Measurements from ENCODE around the gene CPLANE2.
"Not testable (repeated sequence)": the region's sequence is repeated elsewhere in the genome, so short reads cannot be mapped to it uniquely, and the experiment has no call there.

Gene CPLANE2

DNA sequence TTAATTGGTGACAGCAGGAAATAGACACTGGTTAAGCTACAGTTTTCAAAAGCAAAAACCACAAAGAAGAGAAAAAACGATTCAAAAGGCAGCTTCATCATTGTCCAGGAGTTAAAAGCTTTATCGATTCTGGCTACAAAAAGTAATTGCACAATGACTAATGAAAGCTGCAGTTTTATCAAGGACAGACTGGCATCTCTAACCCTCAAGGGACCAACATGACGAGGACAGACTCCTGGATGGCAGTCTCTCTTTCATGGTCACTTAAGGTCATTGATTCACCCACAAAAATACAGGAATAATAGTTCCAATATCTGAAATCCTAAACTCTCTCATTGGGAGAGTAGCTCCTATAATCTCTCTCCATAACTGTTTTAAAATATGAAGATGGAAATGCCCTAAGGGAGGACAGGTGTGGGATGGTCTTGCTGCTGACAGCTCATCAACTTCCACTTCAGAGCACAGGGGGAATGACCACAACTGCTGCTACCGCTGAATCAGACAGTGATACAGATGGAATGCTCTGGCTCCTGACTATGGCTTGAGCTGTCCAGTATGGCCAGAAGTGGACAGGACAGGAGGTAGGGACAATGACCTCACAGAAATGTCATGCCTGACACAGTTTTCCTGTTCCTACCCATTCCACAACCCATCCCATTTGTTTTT, 17.4 kb upstream of the CPLANE2 start:
- Mint-ChIP-seq H3K4me3 (no peak overlapping the region), H3K27ac (peak overlapping the region; percentile 33), H3K36me3 (peaks cover 30% of the 10 kb centered on the region)

DNA sequence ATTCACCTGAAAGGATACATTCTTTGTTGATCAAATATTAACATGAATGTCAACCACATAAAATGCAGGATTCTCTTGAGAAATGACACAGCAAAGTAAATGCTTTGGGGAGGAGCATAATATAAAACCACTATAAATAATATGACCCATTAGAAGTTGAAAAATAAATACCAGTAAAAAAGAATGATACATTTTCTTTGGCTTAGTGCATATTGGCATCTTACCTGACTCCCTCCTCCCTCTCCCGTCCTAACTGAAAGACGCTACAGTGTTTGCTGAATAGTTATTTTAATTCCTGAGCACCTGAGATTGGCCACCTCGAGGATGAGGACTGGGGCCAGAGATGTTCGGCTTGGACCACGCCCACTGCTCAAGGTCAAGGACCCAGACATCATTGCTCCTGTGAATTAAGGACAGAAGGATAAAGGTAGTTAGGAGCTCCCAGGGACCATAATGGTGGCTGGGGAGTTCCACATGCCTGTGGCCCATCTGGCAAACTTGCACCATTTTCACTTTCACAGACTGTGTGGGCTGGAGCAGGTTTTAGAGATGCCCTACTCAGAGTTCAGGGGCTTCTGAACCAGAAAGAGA, 16.4 kb upstream of the CPLANE2 start:
- peaks cover 35% of the 10 kb centered on the region for H3K36me3 Mint-ChIP-seq
- ATAC-seq, result no peak
- peaks cover 15% of the 10 kb centered on the region for H3K4me1 Mint-ChIP-seq
- H3K27ac Mint-ChIP-seq, result peak overlapping the region; percentile 33
- no peak overlapping the region for H3K4me3 Mint-ChIP-seq
- no peaks in the 10 kb centered on the region for H3K9me3 Mint-ChIP-seq
- no peaks in the 10 kb centered on the region for H3K27me3 Mint-ChIP-seq

More for the DNA sequence above, 17.4 kb upstream of the CPLANE2 start:
- peaks cover 5% of the 10 kb centered on the region for H3K4me1 Mint-ChIP-seq
- H3K9me3 Mint-ChIP-seq, result no peaks in the 10 kb centered on the region
- no peaks in the 10 kb centered on the region for H3K27me3 Mint-ChIP-seq
- no peak for ATAC-seq

DNA sequence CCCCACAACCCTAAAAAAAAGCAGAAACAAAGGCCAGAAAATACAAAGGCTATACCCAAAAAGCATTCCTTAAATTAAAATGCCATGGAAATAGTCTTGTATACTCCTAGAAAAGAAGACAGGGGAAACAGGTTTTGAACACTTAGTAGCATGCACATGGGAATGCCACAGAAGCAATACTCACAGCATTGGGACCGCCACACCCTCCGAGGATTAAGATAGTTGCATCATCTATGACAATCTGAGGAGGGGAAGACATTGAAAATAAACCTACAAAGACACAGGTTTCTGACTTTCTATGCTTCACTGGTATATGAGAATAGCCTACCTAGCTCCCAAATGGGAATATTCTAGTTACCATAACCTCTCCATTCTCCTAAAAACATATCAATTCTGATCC, 15.9 kb upstream of the CPLANE2 start:
- peaks cover 15% of the 10 kb centered on the region for H3K4me1 Mint-ChIP-seq
- ATAC-seq, result no peak
- H3K4me3 Mint-ChIP-seq, result no peak overlapping the region
- H3K27ac Mint-ChIP-seq, result no peak overlapping the region
- no peaks in the 10 kb centered on the region for H3K9me3 Mint-ChIP-seq
- H3K27me3 Mint-ChIP-seq, result no peaks in the 10 kb centered on the region
- peaks cover 35% of the 10 kb centered on the region for H3K36me3 Mint-ChIP-seq

- no peak for ATAC-seq
- no peak overlapping the region for H3K4me3 Mint-ChIP-seq
- H3K9me3 Mint-ChIP-seq, result no peaks in the 10 kb centered on the region
- peaks cover 15% of the 10 kb centered on the region for H3K4me1 Mint-ChIP-seq
- peaks cover 44% of the 10 kb centered on the region for H3K36me3 Mint-ChIP-seq
- no peak overlapping the region for H3K27ac Mint-ChIP-seq
- H3K27me3 Mint-ChIP-seq, result no peaks in the 10 kb centered on the region
Measured at GRCh38 chr1:16251381-16251780, 14.4 kb upstream of the CPLANE2 start.

- H3K36me3 Mint-ChIP-seq, result peaks cover 42% of the 10 kb centered on the region
- no peak for ATAC-seq
- H3K9me3 Mint-ChIP-seq, result no peaks in the 10 kb centered on the region
- H3K27me3 Mint-ChIP-seq, result no peaks in the 10 kb centered on the region
- peaks cover 15% of the 10 kb centered on the region for H3K4me1 Mint-ChIP-seq
- H3K27ac Mint-ChIP-seq, result no peak overlapping the region
- no peak overlapping the region for H3K4me3 Mint-ChIP-seq
Measured at GRCh38 chr1:16250524-16251251, 13.7 kb upstream of the CPLANE2 start.

- H3K27me3 Mint-ChIP-seq, result no peaks in the 10 kb centered on the region
- no peaks in the 10 kb centered on the region for H3K9me3 Mint-ChIP-seq
- H3K4me3 Mint-ChIP-seq, result no peak overlapping the region
- ATAC-seq, result no peak
- peaks cover 38% of the 10 kb centered on the region for H3K36me3 Mint-ChIP-seq
- H3K4me1 Mint-ChIP-seq, result peaks cover 15% of the 10 kb centered on the region
- peak overlapping the region; percentile 77 for H3K27ac Mint-ChIP-seq
Measured at GRCh38 chr1:16249596-16250241, 12.7 kb upstream of the CPLANE2 start.

GRCh38 chr1:16248603-16249516, 11.9 kb upstream of the CPLANE2 start:
- Mint-ChIP-seq H3K27me3 (no peaks in the 10 kb centered on the region), H3K4me1 (peaks cover 21% of the 10 kb centered on the region), H3K9me3 (no peaks in the 10 kb centered on the region), H3K4me3 (no peak overlapping the region), H3K27ac (peak overlapping the region; percentile 77), H3K36me3 (peaks cover 35% of the 10 kb centered on the region)
- peak; percentile 68 for ATAC-seq

- no peak for ATAC-seq
- no peaks in the 10 kb centered on the region for H3K9me3 Mint-ChIP-seq
- H3K27me3 Mint-ChIP-seq, result no peaks in the 10 kb centered on the region
- peaks cover 21% of the 10 kb centered on the region for H3K4me1 Mint-ChIP-seq
- H3K4me3 Mint-ChIP-seq, result no peak overlapping the region
- H3K36me3 Mint-ChIP-seq, result peaks cover 35% of the 10 kb centered on the region
- peak overlapping the region; percentile 77 for H3K27ac Mint-ChIP-seq
Measured at GRCh38 chr1:16248007-16248436, 11.0 kb upstream of the CPLANE2 start.

- H3K27me3 Mint-ChIP-seq, result no peaks in the 10 kb centered on the region
- H3K9me3 Mint-ChIP-seq, result no peaks in the 10 kb centered on the region
- ATAC-seq, result no peak
- peaks cover 31% of the 10 kb centered on the region for H3K36me3 Mint-ChIP-seq
- H3K4me1 Mint-ChIP-seq, result peaks cover 21% of the 10 kb centered on the region
- H3K27ac Mint-ChIP-seq, result no peak overlapping the region
- H3K4me3 Mint-ChIP-seq, result no peak overlapping the region
Measured at GRCh38 chr1:16247441-16247840, 10.5 kb upstream of the CPLANE2 start.

DNA sequence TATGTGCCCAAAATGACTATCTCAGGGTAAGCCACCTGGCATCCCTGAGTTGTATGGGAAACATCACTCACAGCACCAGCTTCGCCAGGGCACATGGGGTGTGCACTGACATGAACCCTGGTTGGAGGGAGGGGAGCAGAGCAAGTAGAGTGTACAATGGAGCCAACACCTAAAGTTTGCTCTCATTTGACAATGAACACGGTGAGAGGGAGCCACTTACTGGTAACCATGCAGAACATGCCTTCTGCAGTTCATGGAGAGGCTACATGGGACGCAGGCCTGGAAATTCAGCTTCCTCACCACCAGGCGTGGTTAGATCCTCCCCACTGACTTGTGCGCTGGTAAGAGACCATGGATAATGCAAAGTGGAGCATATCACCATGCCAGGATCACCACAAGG, 10.0 kb upstream of the CPLANE2 start:
- no peak for ATAC-seq
- H3K27me3 Mint-ChIP-seq, result no peaks in the 10 kb centered on the region
- peaks cover 27% of the 10 kb centered on the region for H3K36me3 Mint-ChIP-seq
- peaks cover 21% of the 10 kb centered on the region for H3K4me1 Mint-ChIP-seq
- H3K4me3 Mint-ChIP-seq, result no peak overlapping the region
- no peaks in the 10 kb centered on the region for H3K9me3 Mint-ChIP-seq
- H3K27ac Mint-ChIP-seq, result no peak overlapping the region

DNA sequence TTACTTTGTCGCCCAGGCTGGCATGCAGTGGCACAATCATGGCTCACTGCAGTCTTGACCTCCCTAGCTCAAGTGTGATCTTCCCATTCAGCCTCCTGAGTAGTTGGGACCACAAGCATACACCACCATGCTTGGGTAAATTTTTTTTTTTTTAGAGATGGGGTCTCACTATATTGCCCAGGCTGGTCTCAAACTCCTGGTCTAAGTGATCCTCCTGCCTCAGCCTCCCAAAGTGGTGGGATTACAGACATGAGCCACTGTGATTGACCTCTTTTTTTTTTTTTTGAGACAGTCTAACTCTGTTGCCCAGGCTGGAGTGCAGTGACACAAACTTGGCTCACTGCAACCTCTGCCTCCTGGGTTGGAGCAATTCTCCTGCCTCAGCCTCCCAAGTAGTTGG, 9.3 kb upstream of the CPLANE2 start:
- not testable (repeated sequence) for H3K27ac Mint-ChIP-seq, ATAC-seq, H3K27me3 Mint-ChIP-seq, H3K9me3 Mint-ChIP-seq, H3K4me3 Mint-ChIP-seq
- Mint-ChIP-seq H3K36me3 (peaks cover 21% of the 10 kb centered on the region), H3K4me1 (peaks cover 21% of the 10 kb centered on the region)

- ATAC-seq, result no peak
- peaks cover 21% of the 10 kb centered on the region for H3K4me1 Mint-ChIP-seq
- H3K4me3 Mint-ChIP-seq, result no peak overlapping the region
- peaks cover 21% of the 10 kb centered on the region for H3K36me3 Mint-ChIP-seq
- H3K27me3 Mint-ChIP-seq, result no peaks in the 10 kb centered on the region
- H3K9me3 Mint-ChIP-seq, result no peaks in the 10 kb centered on the region
- H3K27ac Mint-ChIP-seq, result no peak overlapping the region
Measured at GRCh38 chr1:16245476-16246196, 8.7 kb upstream of the CPLANE2 start.

DNA sequence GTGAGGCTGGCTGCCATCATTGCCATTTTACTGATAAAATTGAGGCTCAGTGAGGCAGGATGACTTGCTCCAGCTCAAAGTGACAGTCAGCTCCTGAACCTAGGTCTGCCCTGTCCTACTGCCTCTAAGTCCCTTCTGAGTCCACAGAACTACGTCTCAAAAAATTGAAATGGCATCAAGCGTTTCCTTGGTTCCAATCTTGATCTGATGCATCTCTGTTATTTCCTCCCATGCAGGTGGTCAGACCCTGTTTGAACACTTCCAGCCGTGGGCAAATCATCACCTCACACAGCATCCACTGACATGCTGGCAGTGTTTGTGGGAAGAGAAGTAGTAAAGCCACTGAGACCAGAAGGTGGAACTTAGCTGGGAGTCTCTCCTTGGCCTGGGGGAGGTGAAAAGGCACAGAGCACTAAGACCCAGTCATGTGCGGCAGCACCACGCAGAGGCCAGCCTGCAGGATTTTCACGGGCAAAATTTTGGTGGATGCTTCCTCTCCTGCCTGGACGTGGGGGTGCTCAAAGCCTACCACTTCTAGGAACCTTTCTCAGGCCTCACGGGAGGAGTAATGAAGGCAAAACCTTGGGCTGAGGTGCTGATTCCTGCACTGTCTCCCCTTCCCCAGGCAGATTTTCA, 7.8 kb upstream of the CPLANE2 start:
- Mint-ChIP-seq H3K4me3 (no peak overlapping the region), H3K27me3 (no peaks in the 10 kb centered on the region), H3K27ac (peak overlapping the region; percentile 61), H3K4me1 (peaks cover 19% of the 10 kb centered on the region), H3K9me3 (no peaks in the 10 kb centered on the region), H3K36me3 (peaks cover 21% of the 10 kb centered on the region)
- ATAC-seq, result no peak

All from stimulated activated memory B cell treated with anti-CD40 and anti-IgM and Interleukin-4, amounts not matched to agents 10 μg/mL and 1 μg/mL and 100 μg/mL, for 72 hours (primary cell).